Activated CD8-positive, alpha-beta memory T cell treated with anti-CD3 and anti-CD28 coated beads, Interleukin-2, amount 50 U/mL, for 1 hour (primary cell): Measurements from ENCODE around the gene AMOTL2.

Source experiments
- DNase-seq: peaks from one replicate; pipeline ENCODE4 v3.0.0-alpha.2; 2020; ENCODE audit errors: extremely low read depth

AMOTL2 gene

GRCh38 chr3:134378818-134379217 is 4.6 kb upstream of the AMOTL2 start:
- no peak for DNase-seq

- no peak for DNase-seq
These were observed 4.1 kb upstream of the AMOTL2 start for GRCh38 chr3:134378384-134378783.

- DNase-seq: no peak
These were observed 3.6 kb upstream of the AMOTL2 start for GRCh38 chr3:134377896-134378295.

- no peak for DNase-seq
These were observed 2.7 kb upstream of the AMOTL2 start for GRCh38 chr3:134376786-134377426.

GRCh38 chr3:134376385-134376765 is 2.1 kb upstream of the AMOTL2 start:
- no peak for DNase-seq

GRCh38 chr3:134375582-134376384 is 1.5 kb upstream of the AMOTL2 start:
- no peak for DNase-seq

- DNase-seq: no peak
These were observed 739 bp upstream of the AMOTL2 start for GRCh38 chr3:134374791-134375581.

GRCh38 chr3:134373271-134374104 is 759 bp downstream of the AMOTL2 start:
- DNase-seq: no peak

- no peak for DNase-seq
These were observed 1.6 kb downstream of the AMOTL2 start for GRCh38 chr3:134372396-134373270.

- DNase-seq: no peak
These were observed 2.5 kb downstream of the AMOTL2 start for GRCh38 chr3:134371542-134372324.

- no peak for DNase-seq
These were observed 3.4 kb downstream of the AMOTL2 start for GRCh38 chr3:134370611-134371531.

GRCh38 chr3:134369861-134370596 is 4.2 kb downstream of the AMOTL2 start:
- DNase-seq: no peak

- no peak for DNase-seq
These were observed 5.0 kb downstream of the AMOTL2 start for GRCh38 chr3:134369231-134369741.

GRCh38 chr3:134368751-134369105 is 5.5 kb downstream of the AMOTL2 start:
- DNase-seq: no peak

GRCh38 chr3:134367869-134368750 is 6.1 kb downstream of the AMOTL2 start:
- no peak for DNase-seq

GRCh38 chr3:134366928-134367811 is 7.1 kb downstream of the AMOTL2 start:
- no peak for DNase-seq
